Sigmoid colon (tissue), 7 donors: Measurements from ENCODE around the gene ACE. TPM values are rescaled to one million over a fixed set of nuclear protein-coding genes. Genes with fewer than 3 reads are reported as not detected.

Experiments used
- DNase-seq: peaks from one replicate; pipeline ENCODE4 v3.0.0-alpha.2; 2019
- H3K27ac ChIP-seq, 4 donors: fragments of 200-600 bp; sonication (generic); one replicate each; pipeline ENCODE4 v1.5.1; 2016 to 2019; ENCODE audit warnings: mild to moderate bottlenecking in 1 of 4
- H3K27me3 ChIP-seq, 3 donors: fragments of 200-600 bp; sonication (generic); one replicate each; pipeline ENCODE4 v1.5.1; 2019; ENCODE audit warnings: mild to moderate bottlenecking in 1 of 3
- H3K36me3 ChIP-seq, 4 donors: fragments of 200-600 bp; sonication (generic); one replicate each; pipeline ENCODE4 v1.5.1; 2016 to 2019
- H3K4me1 ChIP-seq, 4 donors: fragments of 200-600 bp; sonication (generic); one replicate each; pipeline ENCODE4 v1.5.1; 2017 to 2019
- H3K4me3 ChIP-seq, 4 donors: fragments of 200-600 bp; sonication (generic); one replicate each; pipeline ENCODE4 v1.5.1; 2017 to 2019; ENCODE audit warnings: mild to moderate bottlenecking in 2 of 4, moderate library complexity in 1 of 4
- H3K9me3 ChIP-seq, 4 donors: fragments of 200-600 bp in 3 of 4; sonication (generic) in 3 of 4; one replicate each; pipeline versions ENCODE4 v1.5.1 to v1.6.1; 2013 to 2019
- EP300 ChIP-seq, 4 donors: sonication (generic); formaldehyde crosslinking; IDR thresholded peaks; one replicate each; pipeline ENCODE4 v1.6.1; 2017; ENCODE audit warnings: antibody characterized with exemption in 4 of 4
- POLR2A ChIP-seq, 2 donors: fragments of 450-650 bp; IDR thresholded peaks; one replicate each; pipeline ENCODE4 v1.6.1; 2016; ENCODE audit warnings: antibody characterized with exemption in 2 of 2, mild to moderate bottlenecking in 2 of 2, moderate library complexity in 2 of 2
- POLR2AphosphoS5 ChIP-seq, 4 donors: sonication (generic); formaldehyde crosslinking; IDR thresholded peaks; one replicate each; pipeline ENCODE4 v1.6.1; 2017; ENCODE audit warnings: antibody characterized with exemption in 4 of 4
- WGBS, 2 donors: extraction: QIAGEN DNeasy Blood & Tissue Kit; methylation state at CpG; one replicate each; pipeline ENCODE4 v1.1.7; 2013; 5-methylcytosine and 5-hydroxymethylcytosine counted together
- intact Hi-C: fragments of 100-400 bp; cut with DNase I; formaldehyde crosslinking; loops from one replicate; pipeline ENCODE4 v1.15.1; 2023
- polyA plus RNA-seq, 3 donors: library from polyadenylated mRNA; stranded (reverse); fragments of 200-250 nt; gene quantifications; one replicate each; pipeline ENCODE4 v1.2.3, GENCODE V29; 2013
- total RNA-seq, 4 donors: library from RNA; depleted of rRNA; stranded (reverse); fragments of >200 nt; gene quantifications; one replicate each; pipeline ENCODE4 v1.1.0, GENCODE V29; 2016
- TF ChIP-seq, protein P1 (sequence below), 4 experiments: fragments of 450-650 bp in 3 of 4; fragments of 200-600 bp in 1 of 4; IDR thresholded peaks; one replicate each; pipeline ENCODE4 v1.5.1; 2016 to 2019; ENCODE audit warnings: antibody characterized with exemption in 4 of 4, mild to moderate bottlenecking in 3 of 4, moderate library complexity in 2 of 4
- donor health status: healthy with polysubstance abuse.
- donor health status: Bipolar disorder and iron deficiency.
- donor health status: healthy.

The ACE gene
- total and polyA plus RNA-seq, 7 donors, result 1.4 to 24.9 (median 2.5) TPM

DNA sequence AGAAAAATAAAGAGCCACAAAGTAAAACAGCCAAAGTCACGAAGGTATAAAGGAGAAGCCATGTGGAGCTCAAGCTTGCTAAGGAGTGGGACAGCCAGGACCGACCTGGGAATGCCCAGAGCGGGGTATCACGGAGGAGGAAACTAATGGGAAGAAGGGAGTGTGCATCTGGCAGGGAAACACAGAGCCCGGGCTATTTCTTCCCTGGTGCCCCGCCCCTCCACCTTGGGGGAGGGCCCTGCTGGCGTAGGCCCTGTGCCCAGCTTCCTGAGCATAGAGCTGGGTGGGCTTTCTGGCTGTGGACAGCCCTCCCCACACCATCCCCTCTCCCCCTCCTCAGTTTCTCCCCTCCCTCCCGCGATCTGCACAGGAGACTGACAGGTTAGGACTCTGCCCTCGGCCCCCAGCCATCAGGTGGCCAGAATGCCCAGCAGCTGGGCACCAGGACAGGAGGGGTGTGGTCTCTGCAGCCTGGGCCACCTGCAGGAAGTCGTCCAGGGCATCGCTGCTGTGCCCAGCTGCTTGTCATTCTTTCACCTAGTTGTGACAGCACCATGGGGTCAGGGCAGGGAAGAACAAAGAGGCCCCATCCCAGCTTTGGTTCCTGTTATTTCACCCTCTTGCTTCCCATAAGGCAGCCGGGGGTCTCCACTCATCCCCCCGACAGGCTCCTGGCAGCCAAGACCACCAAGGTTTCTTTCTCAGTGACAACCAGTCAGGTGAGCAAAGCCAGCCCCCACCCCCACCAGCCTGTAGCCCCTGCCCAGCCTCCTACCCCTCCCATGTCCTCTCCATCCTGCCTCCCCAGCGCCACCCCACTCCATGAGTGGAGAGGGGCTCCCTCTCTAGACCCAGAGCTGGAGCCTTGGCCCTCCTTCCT is 66.3 kb downstream of the ACE start:
- DNase-seq, result no peak

DNA sequence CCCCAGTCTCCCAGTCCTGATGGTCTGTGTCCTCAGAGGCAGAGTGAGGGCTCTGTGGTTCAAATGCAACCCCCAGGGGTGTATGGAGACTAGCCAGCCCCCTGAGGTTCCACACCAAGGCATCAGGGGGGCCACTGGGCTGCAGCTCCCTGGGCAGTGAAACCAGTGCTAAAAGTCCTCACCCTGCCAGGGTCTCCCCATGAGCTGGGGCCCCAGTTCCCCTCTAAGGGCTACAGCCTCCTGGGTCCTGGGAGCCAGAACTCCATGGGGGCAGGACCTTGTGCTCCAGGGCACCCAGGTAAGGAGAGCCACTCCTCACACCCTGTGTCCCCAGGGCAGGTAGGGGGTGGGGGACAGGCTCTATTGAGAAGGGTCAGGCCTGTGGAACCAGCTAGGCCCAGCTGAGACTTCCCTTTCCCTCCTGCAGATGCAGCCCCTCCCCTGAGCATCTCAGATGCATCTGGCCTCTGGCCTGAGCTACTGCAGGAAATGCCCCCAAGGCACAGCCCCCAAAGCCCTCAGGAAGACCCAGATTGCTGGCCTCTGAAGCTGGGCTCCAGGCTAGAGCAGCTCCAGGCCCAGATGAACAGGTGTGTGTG is 67.1 kb downstream of the ACE start:
- H3K27ac ChIP-seq, result no peak overlapping the region
- H3K4me3 ChIP-seq, result no peak overlapping the region
- H3K9me3 ChIP-seq, result no peaks in the 10 kb centered on the region
- no peak for DNase-seq
- no peak for TF ChIP-seq POLR2AphosphoS5 (IDR thresholded peaks at IDR 0.05)
- no peak for TF ChIP-seq POLR2A (IDR thresholded peaks at IDR 0.05)
- TF ChIP-seq, protein P1, sequence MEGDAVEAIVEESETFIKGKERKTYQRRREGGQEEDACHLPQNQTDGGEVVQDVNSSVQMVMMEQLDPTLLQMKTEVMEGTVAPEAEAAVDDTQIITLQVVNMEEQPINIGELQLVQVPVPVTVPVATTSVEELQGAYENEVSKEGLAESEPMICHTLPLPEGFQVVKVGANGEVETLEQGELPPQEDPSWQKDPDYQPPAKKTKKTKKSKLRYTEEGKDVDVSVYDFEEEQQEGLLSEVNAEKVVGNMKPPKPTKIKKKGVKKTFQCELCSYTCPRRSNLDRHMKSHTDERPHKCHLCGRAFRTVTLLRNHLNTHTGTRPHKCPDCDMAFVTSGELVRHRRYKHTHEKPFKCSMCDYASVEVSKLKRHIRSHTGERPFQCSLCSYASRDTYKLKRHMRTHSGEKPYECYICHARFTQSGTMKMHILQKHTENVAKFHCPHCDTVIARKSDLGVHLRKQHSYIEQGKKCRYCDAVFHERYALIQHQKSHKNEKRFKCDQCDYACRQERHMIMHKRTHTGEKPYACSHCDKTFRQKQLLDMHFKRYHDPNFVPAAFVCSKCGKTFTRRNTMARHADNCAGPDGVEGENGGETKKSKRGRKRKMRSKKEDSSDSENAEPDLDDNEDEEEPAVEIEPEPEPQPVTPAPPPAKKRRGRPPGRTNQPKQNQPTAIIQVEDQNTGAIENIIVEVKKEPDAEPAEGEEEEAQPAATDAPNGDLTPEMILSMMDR (IDR thresholded peaks at IDR 0.05), result no peak
- no peak for TF ChIP-seq EP300 (IDR thresholded peaks at IDR 0.05)
- intact Hi-C loops, result no loop called here
- H3K27me3 ChIP-seq, result peaks cover 3 to 13% (median 3%) of the 10 kb centered on the region in 3 donors
- H3K36me3 ChIP-seq, result no peaks in the 10 kb centered on the region
- H3K4me1 ChIP-seq, result peaks cover 0 to under 1% (median 0%) of the 10 kb centered on the region in 4 donors

More for the DNA sequence above, 66.3 kb downstream of the ACE start:
- intact Hi-C loops, result no loop called here
- Histone ChIP-seq H3K27ac (no peak overlapping the region), H3K4me3 (no peak overlapping the region), H3K4me1 (peaks cover 0 to 6% (median 4%) of the 10 kb centered on the region in 4 donors), H3K27me3 (peaks cover 10 to 20% (median 11%) of the 10 kb centered on the region in 3 donors), H3K9me3 (no peaks in the 10 kb centered on the region), H3K36me3 (no peaks in the 10 kb centered on the region)
- TF ChIP-seq EP300 (IDR thresholded peaks at IDR 0.05) (no peak), POLR2AphosphoS5 (IDR thresholded peaks at IDR 0.05) (no peak), POLR2A (IDR thresholded peaks at IDR 0.05) (no peak)
- TF ChIP-seq, protein P1 (IDR thresholded peaks at IDR 0.05), result no peak
- 21 to 54% methylated on average over 15 of the region's 15 CpGs for WGBS, 2 donors

DNA sequence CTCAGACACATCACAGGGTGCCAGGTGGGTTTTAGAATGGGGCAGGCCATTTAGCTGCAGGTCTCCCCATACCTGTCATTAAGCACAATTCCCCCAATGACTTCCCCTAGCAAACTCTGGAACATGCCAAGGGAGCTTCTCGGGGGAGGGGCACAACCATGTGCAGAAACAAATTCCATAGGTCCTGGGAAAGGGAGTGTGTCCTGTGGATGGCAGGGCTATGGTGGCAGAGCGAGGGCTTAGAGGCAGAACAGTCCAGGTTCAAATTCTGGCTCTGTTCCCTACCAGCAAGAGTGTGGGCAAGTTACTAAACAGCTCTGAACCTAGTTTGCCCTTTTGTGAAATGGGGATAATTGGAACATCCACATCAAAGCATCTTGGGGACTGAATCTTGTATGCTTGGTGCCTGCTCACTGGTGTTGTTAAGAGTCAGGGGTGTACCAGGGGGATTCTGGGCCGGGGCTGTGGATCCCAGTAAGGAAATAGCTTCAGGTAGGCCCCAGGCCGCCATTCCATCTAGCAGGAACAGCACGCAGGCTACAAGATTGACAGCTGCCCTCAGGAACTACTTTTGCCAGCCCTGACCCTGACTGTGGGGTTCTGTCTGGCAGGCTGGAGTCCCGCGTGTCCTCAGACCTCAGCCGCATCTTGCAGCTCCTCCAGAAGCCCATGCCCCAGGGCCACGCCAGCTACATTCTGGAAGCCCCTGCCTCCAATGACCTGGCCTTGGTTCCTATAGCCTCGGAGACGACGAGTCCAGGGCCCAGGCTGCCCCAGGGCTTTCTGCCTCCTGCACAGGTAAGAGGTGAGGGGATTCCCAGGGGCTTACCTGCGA is 67.8 kb downstream of the ACE start:
- TF ChIP-seq, protein P1 (IDR thresholded peaks at IDR 0.05), result no peak
- TF ChIP-seq POLR2A (IDR thresholded peaks at IDR 0.05) (no peak), POLR2AphosphoS5 (IDR thresholded peaks at IDR 0.05) (no peak), EP300 (IDR thresholded peaks at IDR 0.05) (no peak)
- Histone ChIP-seq H3K36me3 (no peaks in the 10 kb centered on the region), H3K4me1 (peaks cover 0 to 8% (median 7%) of the 10 kb centered on the region in 4 donors), H3K9me3 (no peaks in the 10 kb centered on the region), H3K27me3 (peaks cover 0 to 5% (median 0%) of the 10 kb centered on the region in 3 donors), H3K27ac (no peak overlapping the region), H3K4me3 (no peak overlapping the region)
- DNase-seq, result no peak
- WGBS, 2 donors, result 92 to 93% methylated on average over 13 of the region's 13 CpGs
- intact Hi-C loops, result no loop called here

DNA sequence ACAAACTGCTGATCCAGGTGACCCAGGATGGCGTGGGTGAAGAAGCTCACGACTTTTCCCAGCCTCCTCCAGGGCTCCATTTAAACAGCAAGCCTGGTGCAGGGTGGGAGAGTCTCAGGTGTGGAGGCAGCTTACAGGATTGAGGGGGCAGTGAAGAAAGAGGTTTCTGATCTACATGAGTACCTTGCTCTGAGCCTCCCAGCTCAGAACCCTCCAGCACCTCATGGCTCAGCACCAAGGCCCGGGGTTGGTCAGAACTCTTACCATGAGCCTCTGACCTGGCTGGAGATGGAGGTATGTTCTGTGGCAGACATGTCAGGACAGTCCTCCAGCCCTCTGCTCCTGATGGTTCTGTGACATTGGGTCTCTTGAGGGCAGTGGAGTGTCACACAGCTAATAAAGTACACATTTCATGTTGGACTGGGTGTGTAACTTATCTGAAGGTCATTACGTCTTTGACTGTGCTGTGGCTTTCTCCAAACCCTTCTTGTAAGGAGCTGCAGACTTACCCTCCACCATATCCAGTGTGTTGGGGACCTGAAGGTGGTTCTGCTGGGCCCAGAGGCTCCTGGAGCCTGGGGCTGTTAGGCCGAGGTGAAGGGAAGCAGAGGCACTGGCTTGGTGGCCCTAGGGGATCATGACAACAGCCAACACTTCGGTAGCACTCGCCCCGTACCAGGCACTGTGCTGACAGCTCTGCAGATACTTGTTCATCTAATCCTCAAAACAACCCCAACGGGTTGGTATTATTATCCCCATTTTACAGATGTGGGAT is 69.6 kb downstream of the ACE start:
- no peaks in the 10 kb centered on the region for H3K9me3 ChIP-seq
- no peaks in the 10 kb centered on the region for H3K36me3 ChIP-seq
- DNase-seq, result no peak
- no peak for TF ChIP-seq POLR2A (IDR thresholded peaks at IDR 0.05)
- TF ChIP-seq, protein P1 (IDR thresholded peaks at IDR 0.05), result no peak
- no peak for TF ChIP-seq EP300 (IDR thresholded peaks at IDR 0.05)
- TF ChIP-seq POLR2AphosphoS5 (IDR thresholded peaks at IDR 0.05), result no peak
- no peak overlapping the region for H3K27ac ChIP-seq
- 93 to 94% methylated on average over 9 of the region's 9 CpGs for WGBS, 2 donors
- no peaks in the 10 kb centered on the region for H3K27me3 ChIP-seq
- H3K4me3 ChIP-seq, result no peak overlapping the region
- intact Hi-C loops, result no loop called here
- peaks cover 0 to 18% (median 12%) of the 10 kb centered on the region in 4 donors for H3K4me1 ChIP-seq
